Measurements from ENCODE around the gene BCL2L15.

Gene BCL2L15

DNA sequence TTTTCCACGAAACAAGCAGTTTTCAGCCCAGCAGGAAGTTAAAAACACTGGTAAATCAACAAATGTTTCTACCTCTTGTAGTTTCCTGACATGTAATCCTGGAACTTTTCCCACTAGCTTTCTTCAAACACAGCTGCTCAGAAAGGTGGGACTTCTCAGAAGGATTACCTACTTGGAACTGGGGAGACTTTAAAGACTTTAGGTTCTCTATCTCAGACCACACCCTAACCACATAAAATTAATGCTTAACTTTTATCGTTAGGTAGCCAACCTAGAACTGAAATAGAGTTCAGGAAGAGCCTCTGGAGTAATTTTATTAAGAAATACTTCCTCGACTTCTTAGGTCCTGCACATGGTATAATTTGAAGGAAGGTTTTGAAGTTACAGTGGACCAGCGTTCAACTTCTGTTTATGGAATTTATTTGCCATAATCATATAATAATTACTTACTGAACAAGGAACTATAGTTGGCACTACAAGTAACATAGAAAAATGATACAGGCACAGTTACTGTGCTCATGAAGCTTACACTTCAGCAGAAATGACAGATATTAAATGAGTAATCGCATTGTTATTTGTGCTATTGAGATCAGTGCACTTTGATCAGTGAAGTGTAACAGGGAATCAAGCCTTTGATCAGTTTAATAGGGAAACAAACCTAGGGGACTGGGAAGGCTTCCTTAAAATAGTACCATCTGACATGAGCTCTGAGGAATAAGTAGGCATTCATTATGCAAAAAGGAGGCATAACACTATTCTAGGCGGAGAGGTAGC, at the start of gene BCL2L15:
Gene BCL2L15, minus strand, starts transcription at position 180 of the 774 bp plus-strand sequence. CDS start 206 bp downstream, outside the sequence.
- DNase-seq = no peak

DNA sequence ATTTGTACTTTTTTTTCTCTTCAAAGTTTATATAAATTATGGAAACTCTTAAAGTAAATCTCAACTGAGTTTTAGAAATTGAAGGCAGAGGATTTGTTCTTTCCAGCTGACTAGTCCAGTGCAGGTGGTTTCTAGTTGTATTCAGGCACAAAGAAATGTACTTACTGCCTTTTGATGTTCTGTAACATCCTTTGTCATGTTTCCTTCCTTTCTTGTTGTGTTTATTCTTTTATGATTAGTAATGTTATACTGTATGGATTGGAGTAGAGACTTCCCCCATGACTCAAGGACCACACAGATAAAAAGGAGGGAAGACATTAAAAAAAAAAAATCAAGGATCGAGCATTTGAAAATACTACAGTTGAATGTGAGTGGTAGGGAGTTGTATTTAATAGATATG, 49.8 kb upstream of the BCL2L15 start:
- no peak for DNase-seq

DNA sequence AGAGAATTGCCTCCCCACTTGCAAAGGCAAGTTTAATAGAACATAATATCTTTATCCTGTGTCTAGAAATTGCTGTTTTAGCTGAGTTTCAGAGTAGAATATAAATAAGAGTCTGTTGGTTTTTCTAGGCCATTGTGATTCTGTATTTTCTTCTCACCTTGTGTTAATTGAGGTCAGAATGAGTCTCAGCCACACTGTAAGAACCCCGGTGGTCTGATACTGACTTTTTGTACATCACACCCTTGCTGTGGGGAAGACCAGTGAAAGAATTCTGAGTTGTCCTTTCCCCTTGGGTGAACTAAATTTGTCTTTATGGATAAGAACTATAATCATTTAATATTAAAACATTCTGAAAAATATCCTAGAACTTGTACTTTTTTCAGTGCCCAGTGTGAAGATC, 48.6 kb upstream of the BCL2L15 start:
- DNase-seq = no peak

DNA sequence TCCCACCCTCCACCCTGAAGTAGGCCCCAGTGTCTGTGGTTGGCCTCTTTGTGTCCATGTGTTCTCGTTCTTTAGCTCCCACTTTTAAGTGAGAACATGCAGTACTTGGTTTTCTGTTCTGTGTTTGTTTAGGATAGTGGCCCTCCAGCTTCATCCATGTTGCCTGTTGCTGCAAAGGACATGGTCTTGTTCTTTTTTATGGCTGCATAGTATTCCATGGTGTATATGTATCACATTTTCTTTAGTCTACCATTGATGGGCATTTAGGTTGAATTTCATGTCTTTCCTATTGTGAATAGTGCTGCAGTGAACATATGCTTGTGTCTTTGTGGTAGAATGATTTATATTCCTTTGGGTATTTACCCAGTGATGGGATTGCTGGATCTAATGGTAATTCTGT, 47.8 kb upstream of the BCL2L15 start:
- no peak for DNase-seq

DNA sequence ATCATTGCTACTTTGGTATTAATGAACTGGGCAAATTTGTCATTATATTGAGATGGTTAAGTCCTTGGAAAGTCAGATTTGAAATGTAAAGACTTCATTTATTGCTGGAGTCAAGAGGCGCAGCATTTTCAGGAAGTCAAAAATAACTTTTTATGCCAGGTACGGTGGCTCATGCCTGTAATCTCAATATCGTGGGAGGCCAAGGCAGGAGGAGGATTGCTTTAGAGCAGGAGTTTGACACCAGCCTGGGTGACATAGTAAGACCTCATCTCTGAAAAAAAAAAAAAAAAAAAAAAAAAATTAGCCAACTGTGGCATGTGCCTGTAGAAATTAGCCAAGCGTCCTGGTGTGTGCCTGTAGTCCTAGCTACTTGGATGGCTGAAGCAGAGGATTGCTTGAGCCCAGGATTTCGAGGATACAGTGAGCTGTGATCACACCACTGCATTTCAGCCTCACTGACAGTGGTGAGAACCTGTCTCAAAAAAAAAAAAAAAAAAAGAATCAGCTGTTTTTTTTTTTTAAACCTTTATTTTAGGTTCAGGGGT, 47.2 kb upstream of the BCL2L15 start:
- DNase-seq = no peak

DNA sequence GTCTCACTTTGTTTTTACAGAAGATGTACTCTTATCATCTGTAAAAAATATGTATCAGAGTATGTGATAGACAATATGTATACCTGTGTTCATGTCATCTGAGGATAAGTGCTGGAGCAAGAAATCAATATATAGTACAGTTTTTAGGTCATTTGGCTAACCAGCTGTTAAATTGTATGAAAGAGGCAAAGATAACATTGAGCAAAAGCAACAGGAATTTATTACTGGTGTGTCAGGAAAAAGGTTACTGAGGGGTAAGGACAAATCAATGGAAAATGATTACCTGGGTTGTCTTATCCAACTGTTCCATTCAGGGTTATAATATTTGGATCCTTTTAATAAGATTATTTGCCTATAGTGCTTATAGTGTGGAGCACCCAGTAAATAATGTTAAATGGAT, 46.6 kb upstream of the BCL2L15 start:
- no peak for DNase-seq

DNA sequence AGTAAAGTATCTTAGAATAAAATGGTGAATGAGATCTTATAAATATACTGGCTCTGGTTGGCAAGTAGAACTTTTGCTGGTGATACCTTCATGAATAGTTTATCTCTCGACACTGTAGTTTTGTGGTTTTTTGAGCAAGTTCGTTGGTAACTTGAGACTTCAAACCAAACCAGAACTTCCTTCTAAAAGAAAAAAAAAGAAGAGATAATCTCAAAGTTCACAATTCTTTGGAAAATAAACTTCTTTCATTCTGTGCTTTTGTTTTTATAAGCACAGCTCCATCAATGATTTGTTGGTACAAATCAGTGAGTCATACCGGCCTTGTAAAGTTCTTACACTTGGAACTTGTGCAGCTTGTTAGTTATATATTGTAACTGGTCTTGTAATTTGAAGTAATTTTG, 44.1 kb upstream of the BCL2L15 start:
- DNase-seq = no peak

DNA sequence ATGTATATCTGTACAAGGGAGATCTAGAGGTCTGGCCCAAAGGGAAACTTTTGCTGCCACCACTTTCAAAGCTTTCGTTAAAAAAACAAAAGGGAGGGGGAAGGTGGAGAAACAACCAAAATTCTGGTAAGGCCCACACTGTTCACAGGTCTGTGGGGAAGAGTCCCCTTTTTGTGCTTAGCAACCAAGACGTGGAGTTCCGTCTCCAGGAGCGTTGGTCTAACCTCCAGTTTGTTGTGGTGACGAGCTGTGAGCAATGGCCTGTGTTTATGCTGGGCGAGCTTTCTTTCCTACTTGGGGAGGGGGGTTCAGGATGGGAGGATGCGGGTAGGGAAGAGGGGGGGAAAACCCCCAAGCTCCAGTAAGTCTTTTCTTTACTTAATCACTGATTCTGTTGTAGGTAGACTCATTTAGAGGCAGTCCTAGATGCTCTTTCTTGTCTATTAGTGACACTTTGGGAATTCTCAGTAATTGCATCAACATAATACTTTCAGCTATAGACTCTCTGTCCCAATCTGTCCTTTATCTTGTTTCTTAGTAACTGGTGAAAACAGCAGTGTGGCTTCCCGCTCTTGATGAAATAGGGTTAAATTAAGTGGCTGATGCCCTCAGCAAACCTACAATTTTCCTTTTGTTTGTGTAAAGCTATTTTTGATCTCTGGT, 43.2 kb upstream of the BCL2L15 start:
- no peak for DNase-seq

DNA sequence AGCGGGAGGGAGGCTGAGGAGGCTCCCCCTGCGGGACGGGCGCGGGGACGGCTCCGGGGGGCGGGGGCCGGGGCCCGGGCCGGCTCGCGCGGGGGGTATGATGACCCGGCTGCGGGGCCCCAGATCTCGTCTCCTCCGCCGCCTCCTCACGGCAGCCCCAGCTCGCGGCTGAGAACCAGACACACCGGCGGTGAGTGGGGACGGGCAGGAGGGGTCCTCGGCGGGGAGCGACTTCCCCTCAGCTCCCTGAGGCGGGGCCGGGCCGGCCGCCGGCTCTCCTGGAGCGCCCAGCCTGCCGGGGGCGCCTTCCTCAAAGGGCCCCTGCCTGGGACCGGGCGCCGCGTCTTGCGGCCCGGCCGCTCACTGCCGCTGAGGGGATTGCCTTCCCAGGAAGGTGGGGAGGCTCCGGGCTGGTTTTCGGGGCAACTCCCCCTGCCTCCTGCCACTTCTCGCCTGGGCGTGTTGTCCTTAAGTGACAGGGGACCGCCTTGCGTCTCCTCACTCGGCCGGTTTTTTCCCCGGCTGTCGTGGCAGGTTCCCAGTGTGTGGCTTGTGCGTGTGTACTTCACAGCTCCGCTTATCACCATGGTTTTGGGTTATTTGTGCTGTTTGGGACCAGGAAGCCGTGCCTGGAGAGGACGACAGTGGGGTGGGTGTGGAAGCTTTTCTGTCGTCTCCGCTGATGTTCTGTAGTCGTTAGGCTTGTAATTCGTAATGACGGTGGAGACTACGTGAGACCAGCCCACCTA, 42.5 kb upstream of the BCL2L15 start:
- no peak for DNase-seq

DNA sequence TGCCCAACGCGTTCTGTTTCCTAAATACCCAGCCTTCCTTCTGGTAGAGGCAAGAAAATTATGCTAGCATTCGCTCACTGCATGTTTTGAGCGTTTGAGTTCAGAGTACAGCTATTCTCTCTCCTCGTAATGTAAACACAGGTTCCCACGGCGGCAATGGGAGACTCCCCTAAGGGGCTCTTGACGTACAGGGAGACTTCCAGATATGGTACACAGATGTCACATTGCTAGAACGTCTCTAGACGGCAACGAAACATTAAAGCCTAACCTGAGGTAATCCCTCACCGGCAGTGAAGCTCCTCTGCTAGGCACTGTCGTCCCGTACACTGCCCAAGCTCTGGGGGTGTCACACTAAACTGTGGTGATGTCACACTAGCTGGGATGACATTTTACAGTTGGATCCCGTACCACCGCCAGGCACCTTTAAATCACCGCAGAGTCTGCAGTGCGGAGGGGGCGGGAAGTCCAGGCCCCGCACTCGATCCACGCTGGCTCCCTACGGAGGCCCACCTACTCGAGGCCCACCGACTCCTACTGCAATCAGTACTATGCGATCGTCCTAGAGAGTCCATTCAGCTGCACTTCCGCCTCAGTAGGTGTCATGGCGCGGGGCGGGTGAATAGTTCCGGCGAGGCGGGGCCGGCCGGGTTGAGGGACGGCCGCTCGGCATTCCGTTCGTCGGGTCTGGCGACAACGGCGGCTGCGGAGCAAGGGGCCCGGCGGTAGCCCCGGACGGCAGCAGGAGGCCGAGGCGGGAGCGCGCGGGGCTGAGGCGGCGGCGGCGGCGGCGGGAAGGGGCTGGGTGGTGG, 41.8 kb upstream of the BCL2L15 start, which contains the start of gene HIPK1:
Gene HIPK1, plus strand, starts transcription at position 384 of the 809 bp plus-strand sequence.
- peak; percentile 84 for DNase-seq

DNA sequence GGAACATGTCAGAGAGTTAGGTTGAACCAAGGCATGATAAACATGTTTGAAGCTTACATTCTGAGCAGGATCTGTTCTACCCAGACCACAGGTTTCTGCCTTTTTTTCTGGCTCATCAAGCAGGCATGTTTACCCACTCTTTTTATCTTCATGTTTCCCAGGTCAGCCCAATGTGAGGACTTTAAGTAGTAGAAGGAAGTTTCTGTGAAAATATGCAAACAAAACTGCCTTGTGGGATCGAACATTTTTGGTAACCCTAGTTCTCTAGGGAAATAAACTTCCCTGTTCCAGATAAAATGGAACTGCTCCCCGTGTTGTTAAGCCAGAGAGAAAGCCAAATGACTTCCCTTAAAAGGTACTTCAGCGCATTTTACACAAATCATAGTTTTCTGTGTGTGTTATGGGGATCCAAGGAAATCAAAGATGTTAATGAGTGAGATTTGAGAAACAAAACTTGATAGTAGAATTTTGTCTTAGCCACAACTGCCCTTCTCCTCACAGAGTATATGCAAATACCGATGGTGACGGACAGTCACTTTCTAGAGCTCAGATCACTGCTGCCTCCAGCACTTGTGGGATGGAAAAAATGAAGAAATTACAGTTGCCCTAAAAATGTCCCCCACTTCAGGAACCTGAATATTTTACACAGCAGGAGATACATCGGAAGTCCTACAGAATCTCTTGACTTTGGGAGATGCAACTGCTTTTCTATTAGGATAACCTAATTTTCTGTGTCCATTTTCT, 41.0 kb upstream of the BCL2L15 start:
- DNase-seq = no peak

DNA sequence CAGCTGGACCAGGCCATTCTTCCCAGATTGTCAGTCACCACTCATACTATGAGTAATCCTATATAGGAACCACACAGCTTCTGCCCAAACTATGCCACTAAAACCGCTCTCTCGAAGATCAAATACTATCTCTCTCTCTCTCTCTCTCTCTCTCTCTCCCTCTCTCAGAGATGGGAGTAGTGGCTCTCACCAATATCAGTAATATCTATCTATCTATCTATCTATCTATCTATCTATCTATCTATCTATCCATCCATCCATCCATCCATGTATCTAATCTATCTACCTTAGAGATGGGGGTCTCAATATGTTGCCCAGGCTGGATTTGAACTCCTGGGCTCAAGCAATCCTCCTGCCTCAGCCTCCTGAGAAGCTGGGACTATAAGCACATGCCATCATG, 37.1 kb upstream of the BCL2L15 start:
- DNase-seq = no peak

DNA sequence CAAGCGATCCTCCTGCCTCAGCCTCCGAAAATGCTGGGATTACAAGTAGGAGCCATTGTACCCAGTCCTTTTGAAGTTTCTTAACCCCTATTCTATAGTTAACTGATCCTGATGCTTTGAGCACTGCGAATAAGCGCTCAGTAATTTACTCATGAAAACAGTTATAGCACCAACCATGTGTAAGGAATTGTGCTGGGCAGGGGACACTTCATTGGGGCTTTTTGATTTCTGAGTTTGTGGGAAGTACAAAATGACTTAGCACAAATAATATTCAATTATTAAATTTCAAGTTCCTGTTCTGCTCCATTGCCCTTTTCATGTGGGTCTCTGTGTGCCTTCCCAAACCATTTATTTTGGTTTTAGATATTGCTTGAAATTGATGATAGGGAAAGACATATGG, 35.6 kb upstream of the BCL2L15 start:
- DNase-seq = no peak

DNA sequence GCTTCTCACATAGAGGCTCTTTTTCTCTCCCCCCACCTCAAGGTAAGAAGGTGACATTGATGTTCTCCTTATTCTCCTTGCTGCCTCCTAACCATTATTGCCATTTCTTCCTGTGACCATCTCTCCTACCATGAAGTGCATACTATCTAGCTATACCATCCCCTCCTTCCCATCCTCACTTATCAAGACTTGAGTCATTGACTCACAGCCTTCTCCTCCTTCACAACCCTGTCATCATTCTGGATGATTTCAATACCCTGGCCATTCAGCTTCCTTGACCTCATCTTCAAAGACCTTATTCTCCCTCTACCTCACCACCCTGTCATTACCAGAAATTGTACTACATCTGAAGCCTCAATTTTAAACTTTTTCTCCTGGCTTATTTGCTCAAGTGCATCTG, 30.9 kb upstream of the BCL2L15 start:
- no peak for DNase-seq

DNA sequence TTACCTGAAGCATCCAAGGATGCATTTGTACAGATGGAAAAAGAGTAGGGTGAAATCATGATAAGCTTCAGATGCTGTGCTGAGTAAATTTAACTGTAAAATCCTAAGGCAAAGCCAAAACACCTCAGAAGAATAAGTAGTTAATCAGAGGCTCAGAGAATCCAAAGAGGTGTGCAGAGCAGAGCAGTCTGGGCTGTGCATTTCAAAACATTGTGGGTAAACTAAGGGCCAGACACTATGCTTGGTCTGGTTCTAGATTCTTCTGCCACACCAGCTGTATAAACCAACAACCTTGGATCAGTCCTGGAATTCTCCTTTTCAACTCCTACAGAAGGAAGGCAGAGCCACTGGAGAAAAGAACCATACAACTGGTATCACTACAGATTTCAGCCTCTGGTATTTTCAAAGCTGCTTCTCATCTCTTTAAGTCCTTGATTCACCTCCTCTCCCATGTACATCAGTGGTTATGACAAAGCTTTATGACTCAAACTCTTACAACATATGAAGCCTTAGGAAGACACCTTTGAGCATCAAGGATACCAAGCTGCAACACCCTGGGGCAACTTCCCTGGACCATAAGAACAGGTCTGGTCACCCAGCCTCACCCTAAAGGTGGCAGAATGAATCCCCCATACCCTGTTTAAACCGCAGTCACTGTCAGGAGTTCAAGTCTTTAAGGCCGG, 30.2 kb upstream of the BCL2L15 start:
- no peak for DNase-seq

DNA sequence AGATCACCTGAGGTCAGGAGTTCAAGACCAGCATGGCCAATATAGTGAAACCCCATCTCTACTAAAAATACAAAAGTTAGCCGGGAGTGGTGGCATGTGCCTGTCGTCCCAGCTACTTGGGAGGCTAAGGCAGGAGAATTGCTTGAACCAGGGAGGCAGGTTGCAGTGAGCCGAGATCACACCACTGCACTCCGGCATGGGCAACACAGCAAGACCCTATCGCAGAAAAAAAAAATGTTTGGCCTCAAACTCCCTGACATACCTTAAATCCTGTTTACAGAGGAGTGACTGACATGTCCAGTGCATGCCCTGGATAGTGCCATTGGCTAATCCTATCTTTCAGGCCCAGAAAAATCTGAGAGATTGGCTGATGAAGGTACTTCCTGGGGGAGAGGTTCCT, 29.6 kb upstream of the BCL2L15 start:
- DNase-seq = no peak

DNA sequence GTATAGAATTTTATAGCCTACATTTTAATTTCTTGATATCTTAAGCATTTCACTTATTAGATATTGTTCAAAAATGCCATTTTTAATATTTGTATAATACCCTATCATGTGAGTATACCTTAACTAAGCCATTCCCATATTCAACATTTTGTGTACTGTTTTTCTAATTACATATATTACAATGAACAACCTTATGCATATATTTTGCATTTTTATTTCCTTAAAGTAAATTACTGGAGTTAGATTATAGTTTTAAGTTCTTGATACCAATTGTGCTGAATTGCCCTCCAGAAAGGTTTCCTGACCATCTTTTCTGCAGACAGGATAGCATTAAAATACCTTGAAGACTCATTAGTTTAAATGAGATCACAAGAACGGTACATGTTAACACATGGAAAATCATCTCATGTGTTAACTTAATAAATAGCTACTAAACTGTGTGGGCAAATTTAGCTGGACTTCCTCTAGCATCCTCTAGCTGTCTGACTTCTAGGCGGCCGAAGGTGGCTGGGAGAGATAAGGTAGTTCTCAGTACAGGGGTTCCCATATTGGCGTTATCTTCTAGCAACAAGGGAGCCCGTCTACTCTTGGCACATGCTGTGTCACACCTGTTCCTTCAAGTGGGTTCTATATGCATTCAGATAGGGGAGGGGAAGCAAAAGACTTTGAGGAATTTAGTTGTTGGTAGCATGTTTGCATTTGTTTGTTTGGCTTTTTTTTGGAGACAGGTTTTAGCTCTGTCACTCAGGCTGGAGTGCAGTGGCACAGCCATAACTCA, 26.7 kb upstream of the BCL2L15 start:
- no peak for DNase-seq

DNA sequence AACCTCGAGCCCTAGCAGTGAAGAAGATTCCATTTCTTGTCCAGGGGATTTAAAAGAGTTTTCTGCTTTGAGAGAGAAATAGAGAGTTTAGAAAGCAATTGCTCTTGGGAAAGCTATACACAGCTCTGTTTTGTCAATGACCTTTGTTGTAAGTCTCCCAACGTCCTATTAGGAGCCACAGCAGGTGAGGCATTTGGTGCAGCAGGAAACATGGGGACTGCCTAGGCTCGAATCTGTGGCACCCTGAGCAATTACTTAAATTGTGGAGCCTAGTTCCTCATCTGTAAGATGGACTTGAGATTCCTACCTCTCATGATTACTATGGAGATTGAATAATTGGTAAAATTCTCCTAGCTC, 25.9 kb upstream of the BCL2L15 start:
- DNase-seq = no peak

DNA sequence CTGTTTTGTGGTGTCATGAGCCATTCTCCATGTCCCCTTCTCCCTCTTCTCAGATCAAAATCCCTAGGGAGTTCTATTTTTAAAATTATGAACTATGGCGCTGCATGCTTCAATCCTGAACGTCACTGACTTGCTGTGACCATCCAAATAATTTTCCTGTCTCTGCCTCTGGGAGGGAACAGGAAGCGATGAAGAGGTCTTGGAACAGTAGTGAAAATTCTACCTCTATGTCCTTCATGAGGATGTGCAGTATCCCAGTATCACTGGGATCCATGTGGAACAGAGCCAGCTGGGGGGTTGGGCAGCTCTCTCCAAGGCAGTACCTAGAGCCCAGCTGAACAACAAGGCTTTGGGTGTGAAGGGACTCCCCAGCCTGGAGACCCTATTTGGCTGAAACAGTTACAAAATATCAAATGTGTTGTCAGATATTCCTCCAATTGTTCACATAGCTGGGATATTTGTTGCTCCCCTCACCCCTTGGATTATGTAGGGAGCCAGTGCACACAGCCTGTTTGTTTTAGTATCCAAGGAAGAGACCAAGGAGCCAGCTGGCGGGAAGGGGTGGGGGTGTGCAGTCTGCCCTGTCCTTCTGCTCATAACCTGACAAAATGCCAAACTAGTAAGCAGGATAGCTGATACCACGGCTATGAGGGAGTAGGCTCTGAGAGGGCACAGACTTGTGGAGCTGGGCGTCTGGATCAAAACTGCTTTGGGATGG, 25.4 kb upstream of the BCL2L15 start:
- no peak for DNase-seq

DNA sequence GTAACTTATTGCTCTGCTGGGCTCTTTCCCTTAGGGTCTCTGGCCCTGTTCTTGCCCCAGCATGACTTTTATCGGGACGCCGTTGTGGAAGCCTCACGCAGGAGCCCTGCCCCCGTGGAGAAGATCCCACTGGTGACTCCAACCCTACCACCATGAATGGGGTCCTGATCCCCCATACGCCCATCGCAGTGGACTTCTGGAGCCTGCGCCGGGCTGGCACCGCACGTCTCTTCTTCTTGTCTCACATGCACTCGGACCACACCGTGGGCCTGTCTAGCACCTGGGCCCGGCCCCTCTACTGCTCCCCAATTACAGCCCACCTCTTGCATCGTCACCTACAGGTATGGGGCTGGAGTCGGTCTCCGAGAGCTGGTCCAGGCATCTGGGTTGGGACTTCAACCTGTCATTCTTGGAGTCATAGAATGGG, 18.1 kb upstream of the BCL2L15 start:
- DNase-seq = no peak

All from T1000 (cell line).